Ishikawa (cell line): ENCODE data around the gene PRR14.

ENCODE experiments used
- RAD21 ChIP-seq: IDR thresholded peaks from 2 replicates; pipeline ENCODE4 v1.6.1; 2012; ENCODE audit warnings: low read depth
- TF ChIP-seq, protein P1 (sequence below): IDR thresholded peaks from 2 replicates; pipeline ENCODE4 v1.6.1; 2012; ENCODE audit warnings: low read depth, mild to moderate bottlenecking

DNA sequence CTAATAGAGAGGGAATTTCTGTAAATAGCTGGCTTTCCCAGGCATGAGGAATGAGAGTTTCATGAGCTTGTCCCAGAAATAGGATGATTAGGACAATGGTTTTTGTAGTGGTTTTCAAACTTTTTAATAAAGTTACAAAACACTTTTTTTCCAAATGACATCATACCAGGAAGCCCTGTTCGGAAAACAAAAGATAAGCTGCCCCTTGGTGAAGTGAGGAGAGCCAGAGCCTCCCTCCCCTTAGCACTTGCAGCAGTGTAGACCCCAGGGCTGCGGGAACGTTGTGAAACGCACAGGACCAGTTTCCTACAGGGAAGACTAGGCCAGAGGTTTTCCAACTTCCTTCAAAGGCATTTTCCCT, 15.1 kb downstream of the PRR14 start:
- TF ChIP-seq RAD21: no peak
- TF ChIP-seq, protein P1, sequence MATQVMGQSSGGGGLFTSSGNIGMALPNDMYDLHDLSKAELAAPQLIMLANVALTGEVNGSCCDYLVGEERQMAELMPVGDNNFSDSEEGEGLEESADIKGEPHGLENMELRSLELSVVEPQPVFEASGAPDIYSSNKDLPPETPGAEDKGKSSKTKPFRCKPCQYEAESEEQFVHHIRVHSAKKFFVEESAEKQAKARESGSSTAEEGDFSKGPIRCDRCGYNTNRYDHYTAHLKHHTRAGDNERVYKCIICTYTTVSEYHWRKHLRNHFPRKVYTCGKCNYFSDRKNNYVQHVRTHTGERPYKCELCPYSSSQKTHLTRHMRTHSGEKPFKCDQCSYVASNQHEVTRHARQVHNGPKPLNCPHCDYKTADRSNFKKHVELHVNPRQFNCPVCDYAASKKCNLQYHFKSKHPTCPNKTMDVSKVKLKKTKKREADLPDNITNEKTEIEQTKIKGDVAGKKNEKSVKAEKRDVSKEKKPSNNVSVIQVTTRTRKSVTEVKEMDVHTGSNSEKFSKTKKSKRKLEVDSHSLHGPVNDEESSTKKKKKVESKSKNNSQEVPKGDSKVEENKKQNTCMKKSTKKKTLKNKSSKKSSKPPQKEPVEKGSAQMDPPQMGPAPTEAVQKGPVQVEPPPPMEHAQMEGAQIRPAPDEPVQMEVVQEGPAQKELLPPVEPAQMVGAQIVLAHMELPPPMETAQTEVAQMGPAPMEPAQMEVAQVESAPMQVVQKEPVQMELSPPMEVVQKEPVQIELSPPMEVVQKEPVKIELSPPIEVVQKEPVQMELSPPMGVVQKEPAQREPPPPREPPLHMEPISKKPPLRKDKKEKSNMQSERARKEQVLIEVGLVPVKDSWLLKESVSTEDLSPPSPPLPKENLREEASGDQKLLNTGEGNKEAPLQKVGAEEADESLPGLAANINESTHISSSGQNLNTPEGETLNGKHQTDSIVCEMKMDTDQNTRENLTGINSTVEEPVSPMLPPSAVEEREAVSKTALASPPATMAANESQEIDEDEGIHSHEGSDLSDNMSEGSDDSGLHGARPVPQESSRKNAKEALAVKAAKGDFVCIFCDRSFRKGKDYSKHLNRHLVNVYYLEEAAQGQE: no peak
